ENCODE results near the gene VIP.
"Not testable (repeated sequence)": the region's sequence is repeated elsewhere in the genome, so short reads cannot be mapped to it uniquely, and the experiment has no call there.

The VIP gene

GRCh38 chr6:152750694-152751093 lies at the start of gene VIP:
TSS of gene VIP (plus strand) at chr6:152750797. CDS start at chr6:152752178, 1,381 bp downstream.
- no peak for DNase-seq

DNA sequence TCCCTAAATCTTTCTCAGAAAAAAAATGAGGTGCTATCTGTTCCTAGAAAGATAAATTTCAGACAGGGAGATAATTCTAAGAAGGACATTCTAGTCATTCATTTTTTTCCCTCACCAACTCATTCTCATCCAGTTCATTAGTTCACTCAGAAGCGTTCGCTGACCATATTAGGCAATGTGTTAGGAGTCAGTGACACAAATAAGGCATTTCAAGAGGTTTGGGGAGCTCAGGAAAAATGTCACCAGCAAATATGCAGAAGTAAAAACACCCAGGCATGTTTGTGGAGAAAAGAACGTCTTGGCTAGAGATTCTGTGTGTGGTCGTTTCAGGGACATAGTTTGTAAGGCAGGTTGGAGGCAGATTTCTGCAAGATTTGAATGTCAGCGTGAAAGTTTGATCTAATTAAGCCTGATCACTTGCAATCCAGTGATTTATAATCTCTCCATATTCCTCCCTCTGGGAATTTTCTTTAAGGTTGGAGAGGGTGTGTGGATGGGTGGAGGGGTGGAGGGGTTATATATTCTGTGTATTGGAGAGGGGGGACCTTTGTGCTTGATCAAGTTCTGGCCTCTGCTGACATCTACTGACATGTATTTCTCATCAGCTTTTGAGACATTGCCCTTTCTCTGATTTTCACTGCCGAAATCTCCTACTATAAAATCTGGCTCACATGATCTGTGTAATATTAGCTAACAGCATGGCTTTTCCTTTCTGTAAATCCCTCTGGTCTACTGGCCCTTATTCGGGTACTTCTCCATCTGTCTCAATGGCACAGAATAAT lies 49.3 kb upstream of the VIP start:
- no peak for DNase-seq

DNA sequence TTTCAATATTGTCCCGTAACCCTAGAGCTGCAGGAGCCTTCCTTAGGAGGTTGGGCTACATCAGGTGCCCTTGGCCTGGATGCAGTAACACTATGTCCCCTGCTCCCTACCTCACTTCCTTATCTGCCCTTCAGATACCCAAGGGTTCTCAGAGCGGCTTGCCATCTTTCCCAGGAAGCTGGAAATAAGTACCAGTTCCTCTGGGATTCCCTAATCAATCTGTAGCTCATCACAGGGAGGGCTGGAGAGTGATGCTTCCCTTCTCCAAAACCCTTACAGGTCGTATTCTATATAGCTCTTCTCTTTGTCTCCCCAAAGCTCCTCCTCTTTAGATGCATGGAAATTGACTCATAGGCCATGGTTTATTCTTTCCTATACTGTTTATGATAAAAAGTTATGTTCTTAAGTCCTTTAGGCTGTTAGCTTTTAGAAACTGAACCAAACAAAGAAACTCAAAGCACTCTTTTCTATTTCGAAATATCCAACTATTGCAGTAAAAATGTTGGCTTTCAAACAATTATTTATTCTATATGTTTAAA lies 48.7 kb upstream of the VIP start:
- no peak for DNase-seq

- not testable (repeated sequence) for DNase-seq
Measured at GRCh38 chr6:152703750-152704149, 46.8 kb upstream of the VIP start.

DNA sequence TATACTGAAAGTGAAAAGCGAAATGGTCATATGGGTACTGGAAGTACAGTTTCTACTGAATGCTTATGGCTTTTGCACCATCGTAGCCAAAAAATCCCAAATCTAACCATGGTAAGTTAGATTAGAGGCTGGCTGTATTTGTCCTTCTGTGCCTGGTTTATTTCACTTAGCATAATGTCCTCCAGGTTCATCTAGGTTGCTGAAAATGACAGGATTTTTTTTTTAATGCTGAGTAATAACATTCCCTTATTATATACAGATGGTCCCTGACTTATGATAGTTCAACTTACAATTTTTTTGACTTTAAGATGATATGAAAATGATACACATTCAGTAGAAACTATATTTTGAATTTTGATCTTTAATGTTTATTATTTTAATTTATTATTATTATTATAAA lies 45.3 kb upstream of the VIP start:
- DNase-seq: no peak

DNA sequence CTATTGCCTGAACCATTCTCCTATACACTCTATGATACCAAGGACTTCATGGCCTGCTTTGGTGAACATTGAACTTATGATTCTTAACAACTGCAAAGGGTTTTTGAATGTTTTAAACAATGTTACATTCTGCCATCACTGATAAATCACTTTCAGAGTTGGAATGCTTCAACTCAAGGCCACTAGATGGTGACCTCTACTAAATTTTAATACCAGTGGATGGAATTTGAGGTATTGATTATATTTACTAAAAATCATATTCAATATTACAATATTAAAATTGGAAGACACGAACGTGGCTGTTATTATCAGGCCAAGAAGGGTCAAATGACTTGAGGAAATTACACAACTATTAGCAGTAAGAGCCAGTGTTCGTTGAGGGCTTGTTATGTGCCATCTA lies 34.3 kb upstream of the VIP start:
- no peak for DNase-seq

- DNase-seq: no peak
Measured at GRCh38 chr6:152720974-152721373, 29.6 kb upstream of the VIP start.

DNA sequence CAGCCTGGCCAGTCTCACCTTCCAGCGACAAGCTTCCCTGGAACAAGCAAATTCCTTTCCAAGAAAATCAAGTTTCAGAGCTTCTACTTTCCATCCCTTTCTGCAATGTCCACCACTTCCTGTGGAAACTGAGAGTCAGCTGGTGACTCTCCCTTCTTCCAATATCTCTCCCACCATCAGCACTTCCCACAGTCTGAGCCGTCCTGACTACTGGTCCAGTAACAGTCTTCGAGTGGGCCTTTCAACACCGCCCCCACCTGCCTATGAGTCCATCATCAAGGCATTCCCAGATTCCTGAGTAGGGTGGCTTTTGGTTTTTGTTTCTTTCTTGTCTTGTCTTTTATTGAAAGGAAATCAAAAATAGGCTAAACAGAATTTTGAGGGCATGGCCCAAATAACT lies 28.6 kb upstream of the VIP start:
- DNase-seq: no peak

GRCh38 chr6:152723398-152723797 lies 27.2 kb upstream of the VIP start:
- DNase-seq: no peak

GRCh38 chr6:152726313-152726712 lies 24.3 kb upstream of the VIP start:
- no peak for DNase-seq

DNA sequence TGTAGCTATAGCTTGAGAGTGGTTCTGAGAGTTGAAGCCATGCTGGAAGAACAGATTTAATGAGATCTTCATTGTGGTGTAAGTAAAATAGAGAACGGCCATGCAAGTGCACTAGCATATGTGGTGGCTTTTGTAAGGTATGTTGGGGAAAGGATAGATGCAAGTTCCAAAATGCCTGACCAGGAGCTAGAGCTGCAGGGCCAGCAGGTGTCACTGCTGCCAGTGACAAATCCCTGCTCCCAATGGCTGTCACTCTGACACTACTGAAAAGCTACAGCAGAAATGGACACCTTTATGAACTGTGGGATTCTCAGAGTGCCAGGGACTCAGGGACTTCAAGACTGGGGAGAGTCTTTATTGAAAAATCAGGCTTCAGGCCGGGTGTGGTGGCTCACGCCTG lies 23.1 kb upstream of the VIP start:
- no peak for DNase-seq

- no peak for DNase-seq
Measured at GRCh38 chr6:152734630-152735029, 16.0 kb upstream of the VIP start.

GRCh38 chr6:152736687-152737273 lies 13.8 kb upstream of the VIP start:
- no peak for DNase-seq

DNA sequence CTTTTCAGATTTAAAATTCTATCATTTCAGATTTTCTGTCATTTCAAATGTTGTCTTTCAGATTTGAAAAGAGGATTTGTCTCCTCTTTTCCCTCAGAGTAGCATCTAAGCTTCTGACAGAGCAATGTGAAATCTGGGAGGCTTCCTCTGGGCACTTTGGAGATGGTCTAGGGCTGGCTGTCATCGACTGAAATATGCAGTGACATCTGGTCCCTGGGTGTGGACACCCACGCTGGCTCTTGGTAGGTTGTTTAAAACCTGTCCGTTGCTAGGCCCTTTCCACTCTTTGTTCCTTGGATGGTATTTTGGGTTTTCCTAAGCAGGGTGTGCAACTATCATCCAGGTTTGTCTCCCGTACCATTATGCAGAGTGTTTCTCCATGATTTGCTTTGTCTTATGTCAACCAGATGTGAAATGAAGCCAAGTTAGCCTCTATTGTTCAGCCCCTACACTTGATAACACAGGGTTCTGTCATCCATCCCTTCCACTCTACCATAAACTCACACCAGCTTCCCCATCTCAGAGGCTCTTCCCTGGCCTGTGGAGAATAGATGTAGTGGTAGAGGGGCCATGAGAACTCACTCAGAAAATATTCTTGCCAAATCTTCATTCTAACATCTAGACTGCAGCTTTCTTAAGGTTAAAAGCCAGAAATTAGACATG lies 5.0 kb upstream of the VIP start:
- DNase-seq: no peak

DNA sequence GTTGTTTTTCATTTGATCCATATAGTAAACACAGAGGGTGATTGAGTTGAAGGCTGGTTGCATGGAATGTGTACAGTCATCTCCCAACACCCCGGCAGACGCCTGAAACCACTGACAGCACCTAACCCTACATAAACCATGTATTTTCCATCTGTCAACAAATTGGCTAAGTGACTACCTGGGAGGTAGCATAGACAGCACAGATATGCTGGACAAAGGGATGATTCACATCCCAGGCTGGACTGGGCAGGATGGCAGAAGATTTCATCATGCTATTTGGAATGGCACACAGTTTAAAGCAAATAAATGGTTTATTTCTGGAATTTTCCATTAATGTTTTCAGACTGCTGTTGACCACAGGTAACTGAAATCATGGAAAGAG lies 4.4 kb upstream of the VIP start:
- no peak for DNase-seq

GRCh38 chr6:152748843-152749242 lies 1.8 kb upstream of the VIP start:
- DNase-seq: no peak

GRCh38 chr6:152749336-152749735 lies 1.3 kb upstream of the VIP start:
- DNase-seq: no peak

DNA sequence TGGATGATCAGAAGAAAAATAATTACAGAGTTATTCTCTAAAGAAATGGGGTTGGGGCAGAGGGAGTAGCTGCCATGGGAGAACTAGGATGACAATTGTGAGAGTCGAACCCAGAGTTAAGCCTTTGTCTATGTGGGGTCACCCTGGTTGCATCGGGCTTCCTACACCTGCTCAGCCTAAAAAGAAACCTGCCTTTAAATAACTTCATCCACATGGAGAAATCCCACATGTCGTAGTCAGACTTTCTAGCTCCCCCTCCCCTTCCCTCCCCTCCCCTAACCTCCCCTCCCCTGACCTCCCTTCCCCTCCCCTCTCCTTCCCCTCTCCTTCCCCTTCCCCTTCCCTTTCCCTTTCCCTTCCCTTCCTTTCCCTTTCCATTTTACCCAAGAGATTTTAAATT lies 14.7 kb downstream of the VIP start:
- no peak for DNase-seq

GRCh38 chr6:152769159-152769558 lies 18.6 kb downstream of the VIP start:
- DNase-seq: no peak

DNA sequence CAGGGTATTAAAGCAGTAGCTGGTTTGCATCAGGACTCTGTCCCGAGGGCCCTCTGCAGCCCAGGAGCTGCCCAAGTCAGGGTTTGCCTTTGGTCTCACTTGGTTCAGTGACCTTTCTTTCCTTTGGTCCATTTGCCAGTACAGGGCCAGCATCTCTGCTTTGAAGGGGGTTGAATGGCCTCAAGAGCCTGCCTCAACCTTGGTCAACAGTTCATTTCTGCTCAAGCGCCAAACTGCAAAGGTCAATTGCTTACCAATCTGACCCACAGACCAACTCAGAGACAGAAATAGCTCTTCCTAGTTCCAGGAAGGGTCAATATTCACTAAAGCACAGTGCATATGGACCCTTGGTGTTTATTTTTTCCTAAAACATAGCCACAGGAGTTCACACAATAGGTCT lies 19.4 kb downstream of the VIP start:
- no peak for DNase-seq

GRCh38 chr6:152771061-152771687 lies 20.6 kb downstream of the VIP start:
- DNase-seq: no peak

- no peak for DNase-seq
Measured at GRCh38 chr6:152775428-152775827, 24.8 kb downstream of the VIP start.

- no peak for DNase-seq
Measured at GRCh38 chr6:152776833-152777232, 26.2 kb downstream of the VIP start.
